Transverse colon (tissue), 4 donors: Measurements from ENCODE around the gene SCGB1A1. TPM values are rescaled to one million over a fixed set of nuclear protein-coding genes. Genes with fewer than 3 reads are reported as not detected.

Experiments
- DNase-seq: peaks from one replicate; pipeline ENCODE4 v3.0.0-alpha.2; 2019
- H3K27ac ChIP-seq, 4 donors: fragments of 200-600 bp; sonication (generic); 2 replicates each; pipeline ENCODE4 v1.5.1; 2016 to 2018; ENCODE audit warnings: inconsistent platforms in 4 of 4
- H3K27me3 ChIP-seq: fragments of 200-600 bp; sonication (generic); 2 replicates; pipeline ENCODE4 v1.5.1; 2017; ENCODE audit warnings: inconsistent platforms
- H3K36me3 ChIP-seq, 4 donors: fragments of 200-600 bp; sonication (generic); 2 replicates each; pipeline ENCODE4 v1.5.1; 2017 to 2019; ENCODE audit warnings: inconsistent platforms in 4 of 4
- H3K4me1 ChIP-seq, 4 donors: fragments of 200-600 bp; sonication (generic); 2 replicates each; pipeline ENCODE4 v1.5.1; 2017 to 2020; ENCODE audit warnings: inconsistent platforms in 4 of 4
- H3K4me3 ChIP-seq, 4 donors: fragments of 200-600 bp; sonication (generic); 1 replicate in 1 of 4; 2 replicates in 3 of 4; pipeline versions ENCODE4 v1.5.1 to v1.6.1; 2017 to 2019; ENCODE audit warnings: inconsistent platforms in 4 of 4
- H3K9me3 ChIP-seq, 2 donors: fragments of 200-600 bp; sonication (generic); 2 replicates each; pipeline ENCODE4 v1.5.1; 2017 to 2019; ENCODE audit warnings: inconsistent platforms in 2 of 2
- EP300 ChIP-seq: sonication (generic); formaldehyde crosslinking; IDR thresholded peaks from one replicate; pipeline ENCODE4 v1.6.1; 2017; ENCODE audit warnings: antibody characterized with exemption, low read depth
- POLR2A ChIP-seq: fragments of 450-650 bp; IDR thresholded peaks from one replicate; pipeline ENCODE4 v1.6.1; 2016; ENCODE audit warnings: antibody characterized with exemption, mild to moderate bottlenecking, moderate library complexity
- POLR2AphosphoS5 ChIP-seq, 3 donors: sonication (generic); formaldehyde crosslinking; IDR thresholded peaks; one replicate each; pipeline ENCODE4 v1.6.1; 2016; ENCODE audit warnings: antibody characterized with exemption in 3 of 3
- WGBS, 2 donors: methylation state at CpG; one replicate each; pipeline ENCODE4 v1.1.5; 2018; ENCODE audit warnings: low coverage in 1 of 2; 5-methylcytosine and 5-hydroxymethylcytosine counted together
- in situ Hi-C, 4 donors: fragments of 200-750 bp; cut with MboI; loops; one replicate each; pipeline versions ENCODE4 v1.15.0 to v1.15.1; 2017; ENCODE audit warnings: low sequenced_read_pairs in 3 of 4, low pct_ligation_motif_present in 1 of 4, low pct_unique_long_range_greater_than_20kb in 1 of 4
- intact Hi-C: fragments of 100-400 bp; cut with DNase I; formaldehyde crosslinking; loops from one replicate; pipeline ENCODE4 v1.15.1; 2023; ENCODE audit warnings: low total_unique reads
- total RNA-seq, 4 donors: library from RNA; depleted of rRNA; stranded (reverse); fragments of >200 nt; gene quantifications; one replicate each; pipeline ENCODE4 v1.1.0, GENCODE V29; 2016
- TF ChIP-seq, protein P1 (sequence below), 5 experiments: fragments of 200-600 bp in 3 of 5; fragments of 450-650 bp in 2 of 5; sonication (generic) in 3 of 5; IDR thresholded peaks; 1 replicate in 2 of 5; 2 replicates in 3 of 5; pipeline ENCODE4 v1.5.1; 2016 to 2017; ENCODE audit warnings: antibody characterized with exemption in 5 of 5, inconsistent platforms in 3 of 5, mild to moderate bottlenecking in 2 of 5, moderate library complexity in 1 of 5

SCGB1A1 gene
- total RNA-seq, 4 donors from 2014 or later = not detected

DNA sequence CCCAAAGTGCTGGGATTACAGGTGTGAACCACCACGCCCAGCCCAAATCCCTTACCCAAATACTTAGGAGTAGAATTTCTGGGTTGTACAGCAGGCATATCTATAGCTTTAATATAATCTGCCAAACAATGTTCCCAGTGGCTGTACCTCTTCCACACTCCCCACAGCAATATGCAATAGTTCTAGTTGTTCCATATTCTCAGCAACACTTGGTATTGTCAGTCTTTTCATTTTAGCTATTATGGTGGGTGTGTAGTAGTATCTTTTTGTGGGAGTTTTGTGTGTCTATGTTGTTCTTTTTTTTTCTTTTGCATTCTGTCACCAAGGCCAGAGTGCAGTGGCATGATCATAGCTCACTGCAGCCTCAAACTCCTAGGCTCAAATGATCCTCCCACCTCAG lies 18.8 kb downstream of the SCGB1A1 start:
- TF ChIP-seq, protein P1, sequence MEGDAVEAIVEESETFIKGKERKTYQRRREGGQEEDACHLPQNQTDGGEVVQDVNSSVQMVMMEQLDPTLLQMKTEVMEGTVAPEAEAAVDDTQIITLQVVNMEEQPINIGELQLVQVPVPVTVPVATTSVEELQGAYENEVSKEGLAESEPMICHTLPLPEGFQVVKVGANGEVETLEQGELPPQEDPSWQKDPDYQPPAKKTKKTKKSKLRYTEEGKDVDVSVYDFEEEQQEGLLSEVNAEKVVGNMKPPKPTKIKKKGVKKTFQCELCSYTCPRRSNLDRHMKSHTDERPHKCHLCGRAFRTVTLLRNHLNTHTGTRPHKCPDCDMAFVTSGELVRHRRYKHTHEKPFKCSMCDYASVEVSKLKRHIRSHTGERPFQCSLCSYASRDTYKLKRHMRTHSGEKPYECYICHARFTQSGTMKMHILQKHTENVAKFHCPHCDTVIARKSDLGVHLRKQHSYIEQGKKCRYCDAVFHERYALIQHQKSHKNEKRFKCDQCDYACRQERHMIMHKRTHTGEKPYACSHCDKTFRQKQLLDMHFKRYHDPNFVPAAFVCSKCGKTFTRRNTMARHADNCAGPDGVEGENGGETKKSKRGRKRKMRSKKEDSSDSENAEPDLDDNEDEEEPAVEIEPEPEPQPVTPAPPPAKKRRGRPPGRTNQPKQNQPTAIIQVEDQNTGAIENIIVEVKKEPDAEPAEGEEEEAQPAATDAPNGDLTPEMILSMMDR (IDR thresholded peaks at IDR 0.05) = no peak
- TF ChIP-seq POLR2AphosphoS5 (IDR thresholded peaks at IDR 0.05) (no peak), EP300 (no peak), POLR2A (no peak)
- Histone ChIP-seq H3K27me3 (no peaks in the 10 kb centered on the region), H3K36me3 (no peaks in the 10 kb centered on the region), H3K27ac (no peak overlapping the region), H3K9me3 (no peaks in the 10 kb centered on the region), H3K4me1 (peaks cover 15 to 48% (median 24%) of the 10 kb centered on the region in 4 donors), H3K4me3 (no peak overlapping the region)
- WGBS, 2 donors = 63% methylated on average over 1 of the region's 1 CpG; no CpG with 5 or more reads in 1 of the 2 donors
- intact Hi-C loops (no loop called here), in situ Hi-C loops (no loop called here)
- DNase-seq = no peak

DNA sequence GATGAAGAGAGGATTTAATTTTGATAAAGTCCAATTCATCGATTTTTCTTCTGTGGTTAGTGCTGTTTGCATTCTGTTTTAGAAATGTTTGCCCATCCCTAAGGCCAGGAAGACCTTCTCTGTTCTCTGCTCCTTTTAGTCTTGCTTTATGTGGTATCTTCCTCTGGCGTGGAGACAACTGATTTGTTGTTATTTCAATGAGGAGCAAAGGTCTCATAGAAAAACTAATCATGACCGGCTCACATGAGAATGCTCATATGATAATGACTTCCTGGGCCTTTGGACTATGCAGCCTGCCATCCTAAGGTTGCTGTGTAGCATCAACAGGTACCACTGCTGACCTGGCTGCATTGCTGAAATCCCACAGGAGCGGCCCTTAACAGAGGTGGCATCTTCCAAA lies 19.8 kb downstream of the SCGB1A1 start:
- Histone ChIP-seq H3K27me3 (no peaks in the 10 kb centered on the region), H3K4me1 (peaks cover 9 to 42% (median 18%) of the 10 kb centered on the region in 4 donors), H3K27ac (no peak overlapping the region), H3K4me3 (no peak overlapping the region), H3K36me3 (no peaks in the 10 kb centered on the region), H3K9me3 (no peaks in the 10 kb centered on the region)
- TF ChIP-seq POLR2A (no peak), POLR2AphosphoS5 (IDR thresholded peaks at IDR 0.05) (no peak), EP300 (no peak)
- TF ChIP-seq, protein P1 (IDR thresholded peaks at IDR 0.05) = no peak
- intact Hi-C loops = no loop called here
- DNase-seq = no peak
- in situ Hi-C loops = no loop called here
- WGBS, 2 donors = 66 to 67% methylated on average over 2 to 4 of the region's 4 CpGs

- WGBS, 2 donors = 51 to 68% methylated on average over 12 to 23 of the region's 23 CpGs
- DNase-seq = no peak
- intact Hi-C loops (no loop called here), in situ Hi-C loops (no loop called here)
- TF ChIP-seq EP300 = no peak
- no peak for TF ChIP-seq POLR2A
- TF ChIP-seq, protein P1 (IDR thresholded peaks at IDR 0.05) = no peak
- TF ChIP-seq POLR2AphosphoS5 (IDR thresholded peaks at IDR 0.05) = peak in 1 of 3 donors; percentile 20
- no peaks in the 10 kb centered on the region for H3K27me3 ChIP-seq
- H3K4me1 ChIP-seq = peaks cover 13 to 44% (median 25%) of the 10 kb centered on the region in 4 donors
- no peak overlapping the region for H3K4me3 ChIP-seq
- peak overlapping the region; percentile 67 to 82 (median 76) for H3K27ac ChIP-seq
- H3K36me3 ChIP-seq = no peaks in the 10 kb centered on the region
- H3K9me3 ChIP-seq = no peaks in the 10 kb centered on the region
These were observed 21.2 kb downstream of the SCGB1A1 start for GRCh38 chr11:62439785-62440602.

- peak overlapping the region; percentile 84 to 88 (median 86) for H3K27ac ChIP-seq
- H3K9me3 ChIP-seq = no peaks in the 10 kb centered on the region
- H3K4me1 ChIP-seq = peaks cover 25 to 54% (median 40%) of the 10 kb centered on the region in 4 donors
- H3K36me3 ChIP-seq = no peaks in the 10 kb centered on the region
- no peaks in the 10 kb centered on the region for H3K27me3 ChIP-seq
- 79% methylated on average over 16 of the region's 17 CpGs; no CpG with 5 or more reads in 1 of the 2 donors for WGBS, 2 donors
- DNase-seq = no peak
- TF ChIP-seq POLR2AphosphoS5 (IDR thresholded peaks at IDR 0.05) (no peak), EP300 (no peak), POLR2A (no peak)
- TF ChIP-seq, protein P1 (IDR thresholded peaks at IDR 0.05) = no peak
- intact Hi-C loops = no loop called here
- peak overlapping the region in 1 of 4 donors; percentile 37 for H3K4me3 ChIP-seq
- in situ Hi-C loops = no loop called here
These were observed 24.8 kb downstream of the SCGB1A1 start for GRCh38 chr11:62443390-62444235.
